ENCODE measurements around the gene CLECL1. TPM values are rescaled to one million over a fixed set of nuclear protein-coding genes. Genes with fewer than 3 reads are reported as not detected.

CLECL1 gene
- polyA plus RNA-seq, 1 donor from 2014 or later: not detected

DNA sequence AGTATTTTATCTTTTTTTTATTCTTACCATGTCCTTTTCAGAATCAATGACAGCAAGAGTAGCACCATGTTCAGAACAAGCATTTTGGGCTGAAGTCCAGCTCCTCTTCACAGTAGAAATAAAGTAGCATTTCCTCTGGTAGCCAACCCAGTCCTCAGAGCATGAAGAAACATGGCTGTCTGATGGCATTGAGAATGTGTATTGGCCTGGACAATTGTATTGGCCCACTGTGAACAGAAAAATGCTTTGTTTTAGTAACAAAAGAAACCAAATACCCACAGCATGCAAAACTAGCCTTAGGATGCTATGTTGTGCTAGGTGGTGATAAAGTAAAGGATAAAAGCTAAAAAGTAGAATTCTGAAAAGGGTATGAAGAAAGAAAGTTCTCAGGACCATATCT, 22.1 kb upstream of the CLECL1 start:
- no peaks in the 10 kb centered on the region for H4K20me1 ChIP-seq (ENCODE audit: insufficient read depth)
- no peak overlapping the region for H3K27ac ChIP-seq (ENCODE audit: low read length)
- H3K9me3 ChIP-seq (ENCODE audit: low read length): no peaks in the 10 kb centered on the region
- H3K9me2 ChIP-seq (ENCODE audit: insufficient read depth, low read length): no peaks in the 10 kb centered on the region
- no peak for TF ChIP-seq EZH2 (IDR thresholded peaks at IDR 0.05; ENCODE audit: borderline replicate concordance, insufficient read depth, low read length, poor library complexity, severe bottlenecking)
- no peak for TF ChIP-seq EP300 (conservative IDR thresholded peaks at IDR 0.05; ENCODE audit: poor library complexity, severe bottlenecking)
- no peak for TF ChIP-seq SMC3 (conservative IDR thresholded peaks at IDR 0.05; ENCODE audit: poor library complexity)
- no peak for TF ChIP-seq POLR2AphosphoS5 (IDR thresholded peaks at IDR 0.05)
- no peak for TF ChIP-seq TAF1 (IDR thresholded peaks at IDR 0.05; ENCODE audit: low read depth)
- TF ChIP-seq, protein P1, sequence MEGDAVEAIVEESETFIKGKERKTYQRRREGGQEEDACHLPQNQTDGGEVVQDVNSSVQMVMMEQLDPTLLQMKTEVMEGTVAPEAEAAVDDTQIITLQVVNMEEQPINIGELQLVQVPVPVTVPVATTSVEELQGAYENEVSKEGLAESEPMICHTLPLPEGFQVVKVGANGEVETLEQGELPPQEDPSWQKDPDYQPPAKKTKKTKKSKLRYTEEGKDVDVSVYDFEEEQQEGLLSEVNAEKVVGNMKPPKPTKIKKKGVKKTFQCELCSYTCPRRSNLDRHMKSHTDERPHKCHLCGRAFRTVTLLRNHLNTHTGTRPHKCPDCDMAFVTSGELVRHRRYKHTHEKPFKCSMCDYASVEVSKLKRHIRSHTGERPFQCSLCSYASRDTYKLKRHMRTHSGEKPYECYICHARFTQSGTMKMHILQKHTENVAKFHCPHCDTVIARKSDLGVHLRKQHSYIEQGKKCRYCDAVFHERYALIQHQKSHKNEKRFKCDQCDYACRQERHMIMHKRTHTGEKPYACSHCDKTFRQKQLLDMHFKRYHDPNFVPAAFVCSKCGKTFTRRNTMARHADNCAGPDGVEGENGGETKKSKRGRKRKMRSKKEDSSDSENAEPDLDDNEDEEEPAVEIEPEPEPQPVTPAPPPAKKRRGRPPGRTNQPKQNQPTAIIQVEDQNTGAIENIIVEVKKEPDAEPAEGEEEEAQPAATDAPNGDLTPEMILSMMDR (IDR thresholded peaks at IDR 0.05; ENCODE audit: poor library complexity, severe bottlenecking): no peak
- TF ChIP-seq RAD21 (conservative IDR thresholded peaks at IDR 0.05): no peak
- TF ChIP-seq, protein P2, sequence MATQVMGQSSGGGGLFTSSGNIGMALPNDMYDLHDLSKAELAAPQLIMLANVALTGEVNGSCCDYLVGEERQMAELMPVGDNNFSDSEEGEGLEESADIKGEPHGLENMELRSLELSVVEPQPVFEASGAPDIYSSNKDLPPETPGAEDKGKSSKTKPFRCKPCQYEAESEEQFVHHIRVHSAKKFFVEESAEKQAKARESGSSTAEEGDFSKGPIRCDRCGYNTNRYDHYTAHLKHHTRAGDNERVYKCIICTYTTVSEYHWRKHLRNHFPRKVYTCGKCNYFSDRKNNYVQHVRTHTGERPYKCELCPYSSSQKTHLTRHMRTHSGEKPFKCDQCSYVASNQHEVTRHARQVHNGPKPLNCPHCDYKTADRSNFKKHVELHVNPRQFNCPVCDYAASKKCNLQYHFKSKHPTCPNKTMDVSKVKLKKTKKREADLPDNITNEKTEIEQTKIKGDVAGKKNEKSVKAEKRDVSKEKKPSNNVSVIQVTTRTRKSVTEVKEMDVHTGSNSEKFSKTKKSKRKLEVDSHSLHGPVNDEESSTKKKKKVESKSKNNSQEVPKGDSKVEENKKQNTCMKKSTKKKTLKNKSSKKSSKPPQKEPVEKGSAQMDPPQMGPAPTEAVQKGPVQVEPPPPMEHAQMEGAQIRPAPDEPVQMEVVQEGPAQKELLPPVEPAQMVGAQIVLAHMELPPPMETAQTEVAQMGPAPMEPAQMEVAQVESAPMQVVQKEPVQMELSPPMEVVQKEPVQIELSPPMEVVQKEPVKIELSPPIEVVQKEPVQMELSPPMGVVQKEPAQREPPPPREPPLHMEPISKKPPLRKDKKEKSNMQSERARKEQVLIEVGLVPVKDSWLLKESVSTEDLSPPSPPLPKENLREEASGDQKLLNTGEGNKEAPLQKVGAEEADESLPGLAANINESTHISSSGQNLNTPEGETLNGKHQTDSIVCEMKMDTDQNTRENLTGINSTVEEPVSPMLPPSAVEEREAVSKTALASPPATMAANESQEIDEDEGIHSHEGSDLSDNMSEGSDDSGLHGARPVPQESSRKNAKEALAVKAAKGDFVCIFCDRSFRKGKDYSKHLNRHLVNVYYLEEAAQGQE (IDR thresholded peaks at IDR 0.05; ENCODE audit: borderline replicate concordance): no peak
- TF ChIP-seq MXI1 (conservative IDR thresholded peaks at IDR 0.05; ENCODE audit: poor library complexity, severe bottlenecking): no peak
- H3K4me3 ChIP-seq (ENCODE audit: low read length): no peak overlapping the region
- no peaks in the 10 kb centered on the region for H3K36me3 ChIP-seq (ENCODE audit: insufficient read depth, low read length)
- no peak overlapping the region for H3K9ac ChIP-seq (ENCODE audit: low read length)
- no peaks in the 10 kb centered on the region for H3K79me2 ChIP-seq (replicated peaks; ENCODE audit: insufficient read depth, low read length)
- no peaks in the 10 kb centered on the region for H3F3A ChIP-seq (ENCODE audit: insufficient read depth, low read length, poor library complexity, severe bottlenecking)
- no peaks in the 10 kb centered on the region for H3K27me3 ChIP-seq (ENCODE audit: insufficient read depth, low read depth, low read length)
- no peak overlapping the region for H3K4me2 ChIP-seq (ENCODE audit: low read length)
- H2AFZ ChIP-seq (ENCODE audit: low read depth, low read length): no peak overlapping the region

DNA sequence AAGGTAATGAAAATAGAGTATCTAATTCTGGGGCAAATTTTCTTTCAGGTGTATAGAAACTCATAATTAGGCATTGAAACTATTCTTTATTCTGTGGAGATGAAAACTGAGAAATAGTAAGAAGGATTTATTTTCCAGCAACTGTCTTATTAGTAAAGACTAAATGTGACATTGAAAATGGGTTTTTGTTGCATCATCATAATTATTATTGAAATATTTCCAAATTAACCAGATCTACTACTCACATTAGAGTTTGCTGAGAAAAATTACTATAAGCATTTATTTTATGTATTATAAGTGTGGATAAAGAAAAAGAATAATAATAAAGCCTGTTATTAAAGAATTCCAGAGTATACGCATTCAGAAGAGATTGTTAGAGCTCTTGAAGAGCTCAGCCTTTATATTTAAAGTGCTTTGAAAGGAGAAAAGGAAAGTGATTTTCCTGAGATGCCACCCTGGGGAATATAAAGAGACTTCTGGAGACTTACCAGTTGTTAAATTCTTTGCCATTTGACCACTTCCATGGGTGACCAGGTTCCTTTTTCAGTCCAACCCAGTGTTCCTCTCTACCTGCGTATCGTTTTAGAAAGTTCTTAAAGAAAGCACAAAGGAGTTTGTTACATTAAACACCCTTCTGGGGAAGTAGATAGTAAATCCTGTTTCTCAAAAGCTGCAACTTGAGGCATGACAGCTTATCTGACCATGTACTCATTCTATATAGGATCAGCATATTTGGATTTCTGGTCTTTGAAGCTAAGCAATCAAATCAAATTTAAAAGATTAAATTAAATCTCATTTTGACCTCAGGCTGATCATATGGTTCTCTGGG, 21.4 kb upstream of the CLECL1 start:
- no peaks in the 10 kb centered on the region for H4K20me1 ChIP-seq (ENCODE audit: insufficient read depth)
- H3K79me2 ChIP-seq (replicated peaks; ENCODE audit: insufficient read depth, low read length): no peaks in the 10 kb centered on the region
- H3K9ac ChIP-seq (ENCODE audit: low read length): no peak overlapping the region
- no peaks in the 10 kb centered on the region for H3K9me2 ChIP-seq (ENCODE audit: insufficient read depth, low read length)
- no peaks in the 10 kb centered on the region for H3K36me3 ChIP-seq (ENCODE audit: insufficient read depth, low read length)
- no peak overlapping the region for H2AFZ ChIP-seq (ENCODE audit: low read depth, low read length)
- no peaks in the 10 kb centered on the region for H3F3A ChIP-seq (ENCODE audit: insufficient read depth, low read length, poor library complexity, severe bottlenecking)
- H3K27ac ChIP-seq (ENCODE audit: low read length): no peak overlapping the region
- no peak for TF ChIP-seq EP300 (conservative IDR thresholded peaks at IDR 0.05; ENCODE audit: poor library complexity, severe bottlenecking)
- TF ChIP-seq POLR2AphosphoS5 (IDR thresholded peaks at IDR 0.05): no peak
- TF ChIP-seq MXI1 (conservative IDR thresholded peaks at IDR 0.05; ENCODE audit: poor library complexity, severe bottlenecking): no peak
- H3K4me3 ChIP-seq (ENCODE audit: low read length): no peak overlapping the region
- no peaks in the 10 kb centered on the region for H3K27me3 ChIP-seq (ENCODE audit: insufficient read depth, low read depth, low read length)
- H3K4me2 ChIP-seq (ENCODE audit: low read length): no peak overlapping the region
- no peaks in the 10 kb centered on the region for H3K9me3 ChIP-seq (ENCODE audit: low read length)
